Measurements from ENCODE around the gene REPS1. TPM values are rescaled to one million over a fixed set of nuclear protein-coding genes. Genes with fewer than 3 reads are reported as not detected.

Gene REPS1
- total RNA-seq, 1 experiment from 2014 or later = 63.4 TPM

GRCh38 chr6:138869398-138869797, 118.7 kb downstream of the REPS1 start:
- no peaks in the 10 kb centered on the region for H3K36me3 ChIP-seq (ENCODE audit: insufficient read depth, low read length, poor library complexity, severe bottlenecking)
- ChIA-PET CTCF (no interaction called here), POLR2A (ENCODE audit: low non-redundant PET) (no interaction called here)
- no TSS peak for BruUV-seq (replicated peaks)
- intact Hi-C loops (cut with micrococcal nuclease; ENCODE audit: unreplicated experiment) = no loop called here
- no peak overlapping the region for H3K27ac ChIP-seq (ENCODE audit: low read depth, low read length, poor library complexity, severe bottlenecking)
- no peaks in the 10 kb centered on the region for H3K9me3 ChIP-seq (ENCODE audit: low read depth, low read length, poor library complexity, severe bottlenecking)
- no peak overlapping the region for H3K4me3 ChIP-seq (ENCODE audit: low read depth, low read length, poor library complexity, severe bottlenecking)
- no peaks in the 10 kb centered on the region for H3K4me1 ChIP-seq (ENCODE audit: insufficient read depth, low read length, poor library complexity, severe bottlenecking)
- no peak for TF ChIP-seq EZH2 (IDR thresholded peaks at IDR 0.05; ENCODE audit: borderline replicate concordance, low read depth, low read length, poor library complexity, severe bottlenecking)
- TF ChIP-seq CTCF (conservative IDR thresholded peaks at IDR 0.05; ENCODE audit: low read depth, low read length) = no peak
- DNase-seq (ENCODE audit: low spot score) = no peak
- H3K27me3 ChIP-seq (replicated peaks; ENCODE audit: insufficient read depth, low read depth, low read length, poor library complexity) = no peaks in the 10 kb centered on the region

- intact Hi-C loops (cut with micrococcal nuclease; ENCODE audit: unreplicated experiment) = no loop called here
- no peak overlapping the region for H3K27ac ChIP-seq (ENCODE audit: low read depth, low read length, poor library complexity, severe bottlenecking)
- TF ChIP-seq EZH2 (IDR thresholded peaks at IDR 0.05; ENCODE audit: borderline replicate concordance, low read depth, low read length, poor library complexity, severe bottlenecking) (no peak), CTCF (conservative IDR thresholded peaks at IDR 0.05; ENCODE audit: low read depth, low read length) (no peak)
- no peaks in the 10 kb centered on the region for H3K36me3 ChIP-seq (ENCODE audit: insufficient read depth, low read length, poor library complexity, severe bottlenecking)
- CTCF ChIA-PET = no interaction called here
- H3K27me3 ChIP-seq (replicated peaks; ENCODE audit: insufficient read depth, low read depth, low read length, poor library complexity) = no peaks in the 10 kb centered on the region
- BruUV-seq (replicated peaks) = no TSS peak
- no peak for DNase-seq (ENCODE audit: low spot score)
- H3K4me3 ChIP-seq (ENCODE audit: low read depth, low read length, poor library complexity, severe bottlenecking) = no peak overlapping the region
- no peaks in the 10 kb centered on the region for H3K9me3 ChIP-seq (ENCODE audit: low read depth, low read length, poor library complexity, severe bottlenecking)
- no peaks in the 10 kb centered on the region for H3K4me1 ChIP-seq (ENCODE audit: insufficient read depth, low read length, poor library complexity, severe bottlenecking)
- POLR2A ChIA-PET (ENCODE audit: low non-redundant PET) = no interaction called here
Measured at GRCh38 chr6:138868181-138868580, 119.9 kb downstream of the REPS1 start.

DNA sequence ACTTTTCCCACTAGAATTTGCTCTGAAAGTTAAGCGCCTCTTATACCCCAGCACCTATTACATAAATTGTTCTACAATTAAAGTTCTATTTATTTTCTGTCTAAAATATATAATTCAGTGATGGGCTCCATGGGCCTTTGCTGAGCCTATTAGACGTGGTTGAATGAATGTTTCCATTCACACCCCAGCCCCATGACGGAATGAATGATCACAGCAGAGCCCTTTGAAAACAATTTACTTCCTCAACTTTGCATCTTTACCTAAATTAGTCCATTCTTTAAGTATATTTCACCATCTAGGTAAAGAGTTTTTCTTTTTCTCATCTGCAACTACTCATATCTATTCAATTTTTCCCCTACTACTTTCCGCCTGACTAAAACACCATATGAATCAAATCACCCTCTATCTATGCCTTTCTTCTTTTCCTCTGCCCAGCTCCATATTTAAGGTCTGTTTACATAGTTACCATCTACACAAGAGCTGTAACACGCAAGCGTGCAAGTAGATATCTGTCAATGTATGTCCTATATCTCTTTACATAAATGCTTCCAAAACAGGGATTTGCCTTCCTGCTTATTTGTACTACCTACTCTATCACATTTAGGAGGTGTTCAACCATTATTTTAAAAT, 122.5 kb downstream of the REPS1 start:
- no peak overlapping the region for H3K27ac ChIP-seq (ENCODE audit: low read depth, low read length, poor library complexity, severe bottlenecking)
- BruUV-seq (replicated peaks) = no TSS peak
- TF ChIP-seq EZH2 (IDR thresholded peaks at IDR 0.05; ENCODE audit: borderline replicate concordance, low read depth, low read length, poor library complexity, severe bottlenecking) (no peak), CTCF (conservative IDR thresholded peaks at IDR 0.05; ENCODE audit: low read depth, low read length) (no peak)
- H3K4me3 ChIP-seq (ENCODE audit: low read depth, low read length, poor library complexity, severe bottlenecking) = no peak overlapping the region
- no peaks in the 10 kb centered on the region for H3K9me3 ChIP-seq (ENCODE audit: low read depth, low read length, poor library complexity, severe bottlenecking)
- CTCF ChIA-PET = no interaction called here
- H3K27me3 ChIP-seq (replicated peaks; ENCODE audit: insufficient read depth, low read depth, low read length, poor library complexity) = no peaks in the 10 kb centered on the region
- no peak for DNase-seq (ENCODE audit: low spot score)
- H3K36me3 ChIP-seq (ENCODE audit: insufficient read depth, low read length, poor library complexity, severe bottlenecking) = no peaks in the 10 kb centered on the region
- intact Hi-C loops (cut with micrococcal nuclease; ENCODE audit: unreplicated experiment) = no loop called here
- no peaks in the 10 kb centered on the region for H3K4me1 ChIP-seq (ENCODE audit: insufficient read depth, low read length, poor library complexity, severe bottlenecking)
- POLR2A ChIA-PET (ENCODE audit: low non-redundant PET) = no interaction called here
